Ovary (tissue), 9 donors: ENCODE results near the gene ARAP3. TPM values are rescaled to one million over a fixed set of nuclear protein-coding genes. Genes with fewer than 3 reads are reported as not detected.

Source experiments
- DNase-seq, 5 donors: peaks; one replicate each; pipeline ENCODE4 v3.0.0-alpha.2; 2019 to 2020
- H3K27ac ChIP-seq, 2 donors: fragments of 200-600 bp; one replicate each; pipeline versions ENCODE4 v1.5.1 to v1.8.0; 2019 to 2022
- H3K27me3 ChIP-seq: fragments of 200-600 bp; one replicate; pipeline ENCODE4 v1.8.0; 2022
- H3K36me3 ChIP-seq: fragments of 200-600 bp; sonication (generic); one replicate; pipeline ENCODE4 v1.5.1; 2019
- H3K4me1 ChIP-seq: one replicate; pipeline ENCODE4 v1.8.1; 2013; ENCODE audit warnings: mild to moderate bottlenecking, moderate library complexity; ENCODE audit not compliant: insufficient read depth
- H3K4me3 ChIP-seq: fragments of 200-600 bp; sonication (generic); one replicate; pipeline ENCODE4 v1.5.1; 2017
- H3K9me3 ChIP-seq, 2 donors: fragments of 200-600 bp in 1 of 2; sonication (generic) in 1 of 2; one replicate each; pipeline versions ENCODE4 v1.5.1 to v1.8.1; 2013 to 2019; ENCODE audit warnings: mild to moderate bottlenecking in 1 of 2, moderate library complexity in 1 of 2
- EP300 ChIP-seq: sonication (generic); formaldehyde crosslinking; IDR thresholded peaks from one replicate; pipeline ENCODE4 v1.6.1; 2017; ENCODE audit warnings: antibody characterized with exemption
- POLR2A ChIP-seq: fragments of 450-650 bp; IDR thresholded peaks from one replicate; pipeline ENCODE4 v1.6.1; 2017; ENCODE audit warnings: antibody characterized with exemption, mild to moderate bottlenecking, moderate library complexity
- WGBS, 3 donors: extraction: QIAGEN DNeasy Blood & Tissue Kit in 1 of 3; methylation state at CpG; one replicate each; pipeline versions ENCODE4 v1.1.5 to v1.1.7; 2013 to 2017; 5-methylcytosine and 5-hydroxymethylcytosine counted together
- intact Hi-C, 4 donors: fragments of 100-400 bp; cut with DNase I; formaldehyde crosslinking; loops; one replicate each; pipeline versions ENCODE4 v1.11.0 to v1.15.1; 2022 to 2023
- polyA plus RNA-seq, 2 donors: library from polyadenylated mRNA; stranded (reverse); fragments of 200-250 nt in 1 of 2; fragments of 350-450 nt in 1 of 2; fragmentation: Illumina TruSeq in 1 of 2; extraction: RNeasy Lipid Tissue Mini Kit (QIAGEN cat#74804) in 1 of 2; gene quantifications; one replicate each; pipeline ENCODE4 v1.2.3, GENCODE V29; 2013 to 2014
- total RNA-seq, 7 donors: library from RNA; depleted of rRNA in 2 of 7; stranded (reverse); fragments of >200 nt in 2 of 7; fragmentation: NEBNext Ultra II Directional in 3 of 7; extraction: Animal tissue kit (Norgen Biotek cat#: 25700) in 3 of 7; gene quantifications; one replicate each; pipeline versions ENCODE4 v1.1.0 to v1.2.4, GENCODE V29; 2016 to 2023
- TF ChIP-seq, protein P1 (sequence below), 3 donors: fragments of 450-650 bp in 2 of 3; fragments of 200-600 bp in 1 of 3; IDR thresholded peaks; one replicate each; pipeline versions ENCODE4 v1.5.1 to v1.8.0; 2016 to 2022; ENCODE audit warnings: antibody characterized with exemption in 3 of 3, mild to moderate bottlenecking in 1 of 3
- donor health status: DM: no; HTN: no; CAD: no; lungs with moderate emphysema.
- donor health status: DM: no; HTN: no; CAD: no.
- donor health status: Bipolar disorder and iron deficiency.
- donor health status: DM: yes; HTN: yes; CAD: no.
- donor health status: DM: no; HTN: no; CAD: no.
- donor health status: DM: yes; HTN: yes; CAD: no.

Gene ARAP3
- total and polyA plus RNA-seq, 9 donors: 3.5 to 11.2 (median 8.0) TPM

DNA sequence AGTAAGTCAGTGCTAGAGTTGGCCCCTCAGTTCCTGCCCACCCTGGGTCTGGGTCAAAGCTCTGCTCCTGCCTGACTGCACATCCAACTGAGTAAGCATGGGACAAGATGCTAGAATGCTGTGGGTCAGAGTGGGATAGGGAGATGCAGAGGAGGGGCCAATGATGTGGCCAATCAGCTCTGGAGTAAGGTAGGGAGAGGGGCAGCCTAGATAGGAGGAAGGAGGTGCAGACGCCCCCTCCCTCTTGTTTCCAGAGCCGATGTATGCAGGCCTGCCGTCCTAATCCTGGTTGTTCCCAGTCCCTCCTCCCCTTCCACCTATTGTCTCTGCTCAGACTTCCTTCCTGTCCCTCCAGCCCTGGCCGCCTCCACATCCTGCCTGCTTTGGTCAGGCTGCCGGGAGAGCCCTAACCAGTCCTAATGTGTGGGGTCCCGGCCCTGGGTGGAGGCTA, 1.3 kb downstream of the ARAP3 start:
- Histone ChIP-seq H3K4me3 (no peak overlapping the region), H3K9me3 (no peaks in the 10 kb centered on the region), H3K27me3 (no peaks in the 10 kb centered on the region), H3K27ac (no peak overlapping the region), H3K4me1 (no peaks in the 10 kb centered on the region), H3K36me3 (no peaks in the 10 kb centered on the region)
- 60 to 70% (median 67%) methylated on average over 6 of the region's 6 CpGs for WGBS, 3 donors
- intact Hi-C loops: no loop called here
- TF ChIP-seq, protein P1, sequence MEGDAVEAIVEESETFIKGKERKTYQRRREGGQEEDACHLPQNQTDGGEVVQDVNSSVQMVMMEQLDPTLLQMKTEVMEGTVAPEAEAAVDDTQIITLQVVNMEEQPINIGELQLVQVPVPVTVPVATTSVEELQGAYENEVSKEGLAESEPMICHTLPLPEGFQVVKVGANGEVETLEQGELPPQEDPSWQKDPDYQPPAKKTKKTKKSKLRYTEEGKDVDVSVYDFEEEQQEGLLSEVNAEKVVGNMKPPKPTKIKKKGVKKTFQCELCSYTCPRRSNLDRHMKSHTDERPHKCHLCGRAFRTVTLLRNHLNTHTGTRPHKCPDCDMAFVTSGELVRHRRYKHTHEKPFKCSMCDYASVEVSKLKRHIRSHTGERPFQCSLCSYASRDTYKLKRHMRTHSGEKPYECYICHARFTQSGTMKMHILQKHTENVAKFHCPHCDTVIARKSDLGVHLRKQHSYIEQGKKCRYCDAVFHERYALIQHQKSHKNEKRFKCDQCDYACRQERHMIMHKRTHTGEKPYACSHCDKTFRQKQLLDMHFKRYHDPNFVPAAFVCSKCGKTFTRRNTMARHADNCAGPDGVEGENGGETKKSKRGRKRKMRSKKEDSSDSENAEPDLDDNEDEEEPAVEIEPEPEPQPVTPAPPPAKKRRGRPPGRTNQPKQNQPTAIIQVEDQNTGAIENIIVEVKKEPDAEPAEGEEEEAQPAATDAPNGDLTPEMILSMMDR (IDR thresholded peaks at IDR 0.05): no peak
- TF ChIP-seq POLR2A (no peak), EP300 (no peak)
- DNase-seq: no peak

DNA sequence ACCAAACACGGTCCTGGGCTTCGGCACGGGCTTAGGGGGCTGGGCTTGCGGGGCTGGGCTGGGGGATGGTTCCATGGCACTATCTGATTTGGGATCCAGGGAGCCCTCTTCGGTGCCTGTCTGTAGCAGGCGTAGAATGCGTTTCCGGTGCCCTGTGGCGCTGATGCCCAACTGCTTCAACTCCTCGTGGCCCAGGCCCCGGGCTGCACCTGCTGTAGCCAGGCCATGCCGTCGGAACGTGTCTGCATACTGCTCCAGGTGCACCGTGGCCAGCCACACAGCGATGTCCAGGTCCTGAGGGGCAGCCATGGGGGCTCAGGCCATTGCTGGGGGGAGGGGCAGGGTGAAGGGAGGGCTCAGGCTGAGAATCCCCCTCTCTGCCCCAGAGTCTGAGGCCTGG, 1.9 kb downstream of the ARAP3 start:
- WGBS, 3 donors: 89 to 96% (median 89%) methylated on average over 10 to 16 of the region's 16 CpGs
- Histone ChIP-seq H3K27ac (no peak overlapping the region), H3K9me3 (no peaks in the 10 kb centered on the region)

DNA sequence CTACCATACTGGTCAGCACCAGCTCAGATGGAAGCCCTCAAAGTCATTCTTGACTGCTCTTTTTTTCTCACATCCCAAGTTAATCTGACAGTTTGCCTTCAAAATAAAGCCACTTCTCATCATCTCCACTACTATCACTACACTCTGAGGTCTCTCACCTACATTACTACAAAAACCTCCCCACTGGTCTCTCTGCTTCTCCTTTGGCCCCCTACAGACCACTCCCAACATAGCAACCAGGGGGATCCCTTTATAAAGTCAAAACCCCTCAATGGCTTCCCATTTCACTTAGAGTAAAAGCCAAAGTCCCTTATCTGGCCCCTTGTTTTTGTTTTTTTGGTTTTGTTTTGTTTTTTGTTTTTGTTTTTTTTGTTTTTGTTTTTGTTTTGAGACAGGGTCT, 4.6 kb downstream of the ARAP3 start:
- H3K27me3 ChIP-seq: no peaks in the 10 kb centered on the region
- TF ChIP-seq, protein P1 (IDR thresholded peaks at IDR 0.05): no peak
- TF ChIP-seq EP300 (no peak), POLR2A (no peak)
- intact Hi-C loops: no loop called here
- DNase-seq: no peak
- no peaks in the 10 kb centered on the region for H3K36me3 ChIP-seq
- no peaks in the 10 kb centered on the region for H3K9me3 ChIP-seq
- no peaks in the 10 kb centered on the region for H3K4me1 ChIP-seq
- no peak overlapping the region for H3K27ac ChIP-seq
- no peak overlapping the region for H3K4me3 ChIP-seq

More for the DNA sequence above, 1.9 kb downstream of the ARAP3 start:
- H3K4me3 ChIP-seq: no peak overlapping the region
- DNase-seq: no peak
- H3K4me1 ChIP-seq: no peaks in the 10 kb centered on the region
- intact Hi-C loops: no loop called here
- TF ChIP-seq POLR2A: no peak
- TF ChIP-seq EP300: no peak
- TF ChIP-seq, protein P1 (IDR thresholded peaks at IDR 0.05): no peak
- H3K36me3 ChIP-seq: no peaks in the 10 kb centered on the region
- H3K27me3 ChIP-seq: no peaks in the 10 kb centered on the region

DNA sequence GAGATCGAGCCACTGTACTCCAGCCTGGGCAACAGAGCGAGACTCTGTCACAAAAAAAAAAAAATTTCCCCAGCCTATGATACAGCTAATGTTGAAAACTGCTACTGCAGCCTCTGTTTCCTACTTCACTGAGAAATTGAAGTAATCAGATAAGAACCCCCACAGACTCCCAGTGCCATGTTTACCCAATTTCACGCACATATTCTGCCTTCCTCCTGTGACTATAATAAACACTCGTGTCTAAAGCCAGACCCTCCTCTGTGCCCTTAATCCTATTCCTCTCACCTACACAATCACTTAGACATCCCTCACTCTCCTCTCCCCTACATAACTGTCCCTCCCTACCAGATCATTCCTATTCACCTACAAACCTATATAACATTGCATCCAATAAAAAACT, 6.4 kb downstream of the ARAP3 start:
- no peaks in the 10 kb centered on the region for H3K9me3 ChIP-seq
- 77 to 87% (median 82%) methylated on average over 4 of the region's 4 CpGs for WGBS, 3 donors
- H3K4me3 ChIP-seq: no peak overlapping the region
- no peaks in the 10 kb centered on the region for H3K36me3 ChIP-seq
- DNase-seq: no peak
- H3K4me1 ChIP-seq: no peaks in the 10 kb centered on the region
- no peaks in the 10 kb centered on the region for H3K27me3 ChIP-seq
- intact Hi-C loops: no loop called here
- H3K27ac ChIP-seq: no peak overlapping the region
- TF ChIP-seq POLR2A (no peak), EP300 (no peak)
- TF ChIP-seq, protein P1 (IDR thresholded peaks at IDR 0.05): no peak

DNA sequence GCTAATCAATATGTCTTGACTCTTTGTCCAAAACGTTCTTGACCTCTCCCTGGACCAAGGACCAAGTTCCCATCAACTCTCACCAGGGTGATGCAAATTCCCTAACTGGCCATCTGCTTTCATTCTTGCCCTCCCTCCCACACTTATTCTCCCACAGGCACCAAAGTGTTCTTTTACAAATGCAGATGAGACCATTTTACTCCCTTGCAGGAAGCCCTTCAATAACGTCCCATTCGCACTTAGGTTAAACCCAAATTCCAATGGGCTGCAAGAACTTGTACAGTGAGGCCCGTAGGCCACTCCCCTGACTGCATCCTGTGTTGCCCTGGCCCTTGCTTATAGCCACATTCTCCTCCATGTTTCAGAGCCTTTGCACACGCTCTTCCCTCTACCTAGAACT, 7.3 kb downstream of the ARAP3 start:
- TF ChIP-seq EP300 (no peak), POLR2A (no peak)
- TF ChIP-seq, protein P1 (IDR thresholded peaks at IDR 0.05): no peak
- H3K9me3 ChIP-seq: no peaks in the 10 kb centered on the region
- no peak overlapping the region for H3K4me3 ChIP-seq
- no peak for DNase-seq
- H3K4me1 ChIP-seq: no peaks in the 10 kb centered on the region
- H3K27ac ChIP-seq: no peak overlapping the region
- intact Hi-C loops: no loop called here
- 64 to 70% (median 66%) methylated on average over 5 of the region's 5 CpGs for WGBS, 3 donors
- H3K36me3 ChIP-seq: no peaks in the 10 kb centered on the region
- no peaks in the 10 kb centered on the region for H3K27me3 ChIP-seq
